GM18508 (cell line): ENCODE results near the gene VRK1.

ENCODE experiments used
- ATAC-seq: cut with Tn5 transposase; IDR thresholded peaks from one replicate; pipeline ENCODE4 v1.9.1; 2021; ENCODE audit warnings: moderate number of reproducible peaks; ENCODE audit not compliant: insufficient read depth, unreplicated experiment

The VRK1 gene

DNA sequence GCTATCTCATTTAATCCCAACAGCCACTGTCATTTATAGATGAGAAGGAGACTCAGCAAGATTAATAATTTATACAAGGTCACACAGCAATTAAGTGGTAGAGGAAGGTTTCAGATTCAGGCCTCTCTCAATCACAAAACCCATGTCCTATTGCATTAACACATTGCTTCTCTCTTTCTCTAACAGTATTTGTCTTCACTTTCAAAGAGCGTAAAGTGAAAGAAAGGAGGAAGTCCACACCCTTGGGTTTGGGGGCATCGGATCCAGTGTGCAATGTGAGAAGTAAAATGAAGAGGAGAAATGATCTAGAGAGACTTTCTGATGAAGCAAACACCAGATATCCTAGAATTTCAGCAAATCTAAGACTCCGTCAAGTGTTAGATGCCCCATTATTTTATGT, 7.0 kb upstream of the VRK1 start:
- ATAC-seq = no peak

GRCh38 chr14:96790706-96791105, 6.5 kb upstream of the VRK1 start:
- no peak for ATAC-seq

GRCh38 chr14:96792003-96792402, 5.2 kb upstream of the VRK1 start:
- no peak for ATAC-seq

- ATAC-seq = no peak
Measured at GRCh38 chr14:96792591-96792990, 4.6 kb upstream of the VRK1 start.

DNA sequence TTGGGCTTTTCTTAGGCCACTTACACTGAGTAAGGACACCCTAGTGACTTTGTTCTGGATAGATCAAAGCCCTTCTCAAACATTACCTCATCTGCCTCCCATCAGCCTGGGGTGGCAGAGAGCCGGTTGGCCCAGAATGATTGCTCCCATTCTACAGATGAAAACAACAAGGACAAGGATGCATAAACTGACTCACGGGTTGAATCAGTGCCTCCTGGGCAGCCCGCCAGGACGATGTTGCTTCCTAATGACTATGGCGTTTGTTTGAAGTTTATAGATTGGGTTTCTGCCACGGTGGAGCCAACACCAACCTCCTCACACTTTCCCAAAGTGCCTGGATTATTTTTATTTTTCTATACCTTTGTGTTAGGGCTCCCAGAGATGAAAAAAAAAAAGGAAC, 3.6 kb upstream of the VRK1 start:
- ATAC-seq = no peak

- ATAC-seq = no peak
Measured at GRCh38 chr14:96795109-96795828, 1.9 kb upstream of the VRK1 start.

DNA sequence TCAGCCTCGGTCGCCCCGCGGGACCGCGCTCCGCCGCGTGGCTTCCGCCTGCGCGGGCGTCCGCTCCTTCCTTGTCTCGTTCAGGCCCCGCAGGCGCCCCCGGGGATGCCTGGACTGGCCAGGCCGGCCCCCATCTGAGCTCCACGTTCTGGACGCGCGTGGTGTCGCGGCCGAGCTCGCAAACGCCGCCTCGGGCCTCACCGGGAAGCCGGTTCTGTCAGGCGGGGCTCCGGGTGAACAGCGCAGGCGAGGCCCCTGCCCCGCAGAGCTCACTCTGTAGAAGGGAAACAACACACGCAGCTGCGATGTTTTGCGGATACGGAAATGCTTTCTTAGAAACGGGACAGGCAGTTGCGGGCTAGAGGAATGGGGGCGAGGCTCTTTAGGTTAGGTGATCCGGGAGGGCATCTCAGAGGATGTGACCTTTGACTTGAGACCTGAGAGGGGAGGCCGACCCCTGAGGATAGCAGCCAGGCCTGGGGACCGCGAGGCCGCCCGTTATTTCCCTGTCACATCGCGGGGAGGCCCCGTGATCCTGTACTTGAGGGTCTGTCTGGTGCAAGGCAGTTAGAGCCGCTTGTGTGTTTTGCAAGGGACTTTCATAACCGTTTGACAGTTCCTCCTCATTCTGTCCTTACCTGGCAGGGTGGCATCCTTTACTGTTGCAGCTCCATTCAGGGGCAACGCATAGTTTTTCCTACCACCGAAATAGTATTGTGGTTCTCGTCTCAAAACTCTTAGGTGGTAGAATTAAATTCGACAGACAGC, 584 bp downstream of the VRK1 start:
- ATAC-seq = no peak

DNA sequence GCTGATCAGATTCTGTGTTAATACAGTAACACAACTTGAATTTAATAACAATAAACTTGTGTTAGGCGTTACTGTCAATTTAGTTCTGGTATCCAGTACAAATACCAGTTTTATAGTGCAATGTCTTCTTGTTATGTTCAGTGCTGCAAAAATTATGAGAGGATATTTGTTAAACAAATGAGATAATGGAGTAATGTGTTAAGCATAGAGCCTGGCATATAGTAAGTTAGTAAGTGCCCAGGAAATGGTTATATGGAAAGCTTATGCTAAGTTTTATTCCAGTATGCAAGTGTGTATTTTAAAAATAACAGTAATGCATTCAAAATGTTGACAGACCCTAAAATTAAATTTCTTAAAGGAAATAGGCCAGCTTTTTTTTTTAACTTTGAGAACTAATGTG, 1.8 kb downstream of the VRK1 start:
- no peak for ATAC-seq

GRCh38 chr14:96799489-96800054, 2.4 kb downstream of the VRK1 start:
- ATAC-seq = no peak

DNA sequence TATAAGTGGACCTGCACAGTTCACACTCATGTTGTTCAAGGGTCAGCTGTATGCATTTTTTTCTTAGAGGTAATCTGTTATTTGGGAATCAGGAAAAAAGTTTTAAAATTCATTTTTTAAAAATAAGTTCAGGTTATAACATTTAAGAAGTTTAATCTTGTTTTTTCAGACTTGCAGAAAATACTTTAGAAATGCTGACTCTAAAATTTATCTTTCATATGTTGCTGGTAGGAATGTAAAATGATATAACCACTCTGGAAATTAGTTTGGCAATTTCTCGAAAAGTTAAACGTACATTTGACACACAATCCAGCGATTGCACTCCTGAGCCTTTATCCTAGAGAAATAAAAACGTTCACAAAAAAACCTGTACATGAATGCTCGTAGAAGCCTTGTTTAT, 4.7 kb downstream of the VRK1 start:
- no peak for ATAC-seq

- no peak for ATAC-seq
Measured at GRCh38 chr14:96802963-96803362, 5.8 kb downstream of the VRK1 start.

DNA sequence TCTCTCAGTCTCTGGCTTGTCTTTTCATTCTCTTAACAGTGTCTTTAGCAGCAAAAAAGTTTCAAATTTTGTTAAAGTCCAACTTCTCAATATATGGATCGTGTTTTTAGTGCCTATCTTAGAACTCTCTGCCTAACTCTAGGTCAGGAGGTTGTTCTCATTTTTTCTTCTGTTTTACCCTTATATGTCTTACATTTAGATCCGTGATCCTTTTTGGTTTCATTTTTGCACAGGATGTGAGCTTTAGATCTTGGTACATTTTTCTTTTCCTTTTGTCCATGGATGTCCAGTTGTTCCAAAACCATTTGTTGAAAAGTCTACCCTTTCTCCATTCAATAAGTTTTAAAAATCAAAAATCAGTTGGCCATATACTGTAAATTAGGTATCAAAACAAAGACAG, 6.8 kb downstream of the VRK1 start:
- ATAC-seq = no peak

DNA sequence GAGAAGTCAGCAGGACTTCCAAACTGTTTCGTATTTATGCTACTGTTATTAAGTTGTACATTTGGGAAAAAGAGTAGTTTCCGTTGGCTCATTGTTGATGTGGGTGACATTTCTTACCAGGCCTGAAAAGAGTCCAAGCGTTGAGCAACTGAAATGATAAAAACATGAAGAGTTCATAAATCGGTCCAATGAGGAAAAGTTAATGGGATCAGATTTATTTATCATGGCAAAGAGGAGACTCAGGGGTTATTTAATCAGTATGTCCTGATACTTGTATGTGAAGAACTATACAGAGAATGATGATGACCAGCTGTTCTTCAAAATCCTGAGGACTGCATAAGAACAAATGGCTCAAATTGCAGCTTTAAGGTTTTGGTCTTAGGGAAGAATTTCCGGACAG, 7.7 kb downstream of the VRK1 start:
- no peak for ATAC-seq

DNA sequence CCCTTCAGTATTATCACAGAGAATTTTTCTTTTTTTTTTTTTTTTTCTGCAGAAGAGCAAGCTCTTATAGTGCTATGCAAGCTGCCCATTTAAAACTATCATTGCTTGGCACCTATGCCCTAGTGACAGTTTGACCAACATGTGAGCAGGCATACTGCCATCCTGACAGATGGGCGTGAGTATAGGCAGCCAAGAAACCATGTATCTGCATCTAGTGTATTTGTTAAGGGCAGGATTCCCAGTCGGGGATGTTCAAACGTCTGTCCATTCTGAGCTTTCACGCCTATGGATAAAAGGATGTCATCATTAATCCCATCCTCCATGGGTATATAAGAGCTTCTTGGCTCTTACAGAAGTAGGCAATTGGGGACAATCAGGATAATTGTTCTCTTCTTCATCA, 8.8 kb downstream of the VRK1 start:
- no peak for ATAC-seq

GRCh38 chr14:96806836-96807235, 9.7 kb downstream of the VRK1 start:
- ATAC-seq = no peak

DNA sequence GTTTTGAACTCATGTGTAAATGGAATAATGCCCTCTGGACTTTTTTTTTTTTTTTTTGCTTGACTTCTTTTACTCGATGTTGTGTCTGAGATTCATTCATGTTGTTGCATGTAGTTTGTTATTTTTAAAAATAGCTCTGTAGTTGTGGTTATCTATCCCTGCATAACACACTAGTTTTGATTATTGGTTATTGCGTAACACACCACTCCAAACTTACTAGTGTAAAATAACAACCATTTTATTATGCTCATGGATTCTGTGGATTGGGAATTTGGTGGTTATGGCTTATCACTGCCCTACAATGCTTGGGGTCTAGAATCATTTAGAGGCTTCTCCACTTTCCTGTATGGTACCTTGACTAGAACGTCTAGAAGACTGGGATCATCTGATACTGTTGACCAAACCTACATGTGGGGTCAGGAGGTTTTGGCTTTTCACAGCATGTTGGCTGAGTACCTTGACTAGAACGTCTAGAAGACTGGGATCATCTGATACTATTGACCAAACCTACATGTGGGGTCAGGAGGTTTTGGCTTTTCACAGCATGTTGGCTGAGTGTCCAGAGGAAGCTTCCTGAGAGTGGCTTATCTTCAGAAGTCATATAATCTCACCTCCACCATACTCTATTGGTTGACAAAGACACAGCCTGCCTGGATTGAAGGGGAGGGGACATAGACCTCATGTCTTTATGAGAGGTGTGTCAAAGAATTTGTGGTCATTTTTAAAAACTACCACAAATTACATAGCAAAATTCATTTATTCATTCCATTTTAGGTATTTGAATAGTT, 11.6 kb downstream of the VRK1 start:
- ATAC-seq = no peak

DNA sequence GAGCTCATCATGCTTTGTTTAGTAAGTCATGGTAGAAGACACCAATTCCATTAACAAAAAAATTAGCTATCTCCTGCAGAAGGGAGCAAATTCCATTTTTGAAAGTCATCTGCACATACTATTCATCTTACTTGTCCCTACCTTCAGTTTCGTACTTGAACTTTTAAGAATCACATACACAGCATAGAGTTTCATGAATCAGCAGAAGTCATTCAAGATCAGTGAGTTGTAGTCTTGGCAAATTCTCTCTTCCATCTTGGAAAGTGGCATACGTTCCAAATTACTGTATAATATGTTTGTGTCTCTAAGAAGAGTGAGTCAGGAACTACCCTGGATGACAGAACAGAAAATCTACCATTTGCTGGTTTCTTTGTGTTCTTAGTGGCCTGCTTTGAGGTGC, 14.1 kb downstream of the VRK1 start:
- no peak for ATAC-seq

GRCh38 chr14:96811985-96812667, 14.9 kb downstream of the VRK1 start:
- no peak for ATAC-seq

DNA sequence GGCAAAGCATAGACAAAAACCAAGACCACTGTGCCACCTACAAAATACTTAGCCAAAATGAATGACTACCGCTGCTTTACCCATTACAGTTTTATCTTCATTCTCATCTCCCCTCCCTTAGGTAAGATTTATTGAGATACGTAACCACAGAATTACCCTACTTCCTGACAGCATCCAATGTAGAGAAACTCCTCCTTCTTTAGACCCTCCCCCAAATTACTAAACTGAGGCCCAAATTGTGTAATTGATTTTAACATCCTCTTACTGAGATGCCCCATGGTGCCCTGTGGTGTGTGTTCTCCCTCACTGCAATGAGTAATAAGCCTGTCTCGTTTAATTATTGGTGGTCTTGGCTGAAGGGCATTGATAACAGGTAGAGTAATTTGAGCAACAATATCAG, 19.1 kb downstream of the VRK1 start:
- ATAC-seq = no peak
